Keratinocyte (primary cell): ENCODE measurements around the gene DDX39B. TPM values are rescaled to one million over a fixed set of nuclear protein-coding genes. Genes with fewer than 3 reads are reported as not detected.

Experiments
- DNase-seq: peaks from one replicate; pipeline ENCODE4 v3.0.0-alpha.2; 2011; ENCODE audit warnings: low read depth, missing footprints, low spot score
- FAIRE-seq: peaks from 2 replicates; lab custom pipeline; 2011; peaks lifted over from hg19 to GRCh38; lab: Jason Lieb, UNC
- H2AFZ ChIP-seq: 2 replicates; pipeline ENCODE4 v1.6.0; 2012; ENCODE audit warnings: low read length, control low read depth, inconsistent platforms; ENCODE audit not compliant: control insufficient read depth
- H3K27ac ChIP-seq: 2 replicates; pipeline ENCODE4 v1.5.1; 2011; ENCODE audit warnings: low read length; ENCODE audit not compliant: control insufficient read depth, insufficient read depth
- H3K27me3 ChIP-seq: 3 replicates; pipeline ENCODE4 v1.6.0; 2011; ENCODE audit warnings: low read length; ENCODE audit not compliant: control insufficient read depth, insufficient read depth; ENCODE audit errors: extremely low read depth
- H3K36me3 ChIP-seq, 2 experiments: 2 replicates in 1 of 2; 3 replicates in 1 of 2; pipeline ENCODE4 v1.5.1; 2011; ENCODE audit warnings: low read length in 2 of 2, mild to moderate bottlenecking in 1 of 2; ENCODE audit not compliant: control insufficient read depth in 2 of 2, insufficient read depth in 2 of 2; ENCODE audit errors: extremely low read depth in 1 of 2
- H3K4me1 ChIP-seq: 3 replicates; pipeline ENCODE4 v1.5.1; 2011; ENCODE audit warnings: low read length; ENCODE audit not compliant: control insufficient read depth, insufficient read depth; ENCODE audit errors: extremely low read depth
- H3K4me2 ChIP-seq: 3 replicates; pipeline ENCODE4 v1.6.0; 2011; ENCODE audit warnings: low read depth, low read length; ENCODE audit not compliant: control insufficient read depth, insufficient read depth; ENCODE audit errors: extremely low read depth
- H3K4me3 ChIP-seq, 3 experiments: fragments of 200-600 bp in 1 of 3; sonication (generic) in 1 of 3; 2 replicates in 2 of 3; 3 replicates in 1 of 3; pipeline ENCODE4 v1.5.1; 2011 to 2016; ENCODE audit warnings: low read length in 3 of 3, mild to moderate bottlenecking in 3 of 3, control low read depth in 2 of 3, inconsistent platforms in 1 of 3, low read depth in 1 of 3, mixed read lengths in 1 of 3, mixed run types in 1 of 3, moderate library complexity in 1 of 3; ENCODE audit not compliant: control insufficient read depth in 2 of 3, insufficient read depth in 2 of 3; ENCODE audit errors: extremely low read depth in 1 of 3
- H3K79me2 ChIP-seq: 2 replicates; pipeline ENCODE4 v1.6.0; 2012; ENCODE audit warnings: low read length; ENCODE audit not compliant: control insufficient read depth, insufficient read depth
- H3K9ac ChIP-seq: 3 replicates; pipeline ENCODE4 v1.6.0; 2011; ENCODE audit warnings: low read length; ENCODE audit not compliant: control insufficient read depth, insufficient read depth; ENCODE audit errors: extremely low read depth
- H3K9me1 ChIP-seq: 3 replicates; pipeline ENCODE4 v1.6.0; 2011; ENCODE audit warnings: low read length; ENCODE audit not compliant: control insufficient read depth, insufficient read depth; ENCODE audit errors: extremely low read depth
- H3K9me3 ChIP-seq: 2 replicates; pipeline ENCODE4 v1.5.1; 2012; ENCODE audit warnings: low read depth, low read length; ENCODE audit not compliant: control insufficient read depth
- H4K20me1 ChIP-seq: 3 replicates; pipeline ENCODE4 v1.6.0; 2011; ENCODE audit warnings: low read length; ENCODE audit not compliant: control insufficient read depth, insufficient read depth; ENCODE audit errors: extremely low read depth
- EZH2 ChIP-seq: IDR thresholded peaks from one replicate; pipeline ENCODE4 v1.6.1; 2012; ENCODE audit warnings: inconsistent platforms, mild to moderate bottlenecking, low read length, moderate library complexity
- dilution Hi-C: fragments of 300-500 bp; cut with MboI; formaldehyde crosslinking; loops from one replicate; pipeline ENCODE4 v1.7.0; 2020; ENCODE audit warnings: low sequenced_read_pairs; ENCODE audit not compliant: extremely low pct_ligation_motif_present
- polyA plus RNA-seq, 5 experiments: library from polyadenylated mRNA; depleted of rRNA in 3 of 5; stranded (reverse) in 3 of 5; stranded (forward) in 1 of 5; unstranded in 1 of 5; fragments of >200 nt; gene quantifications; 1 replicate in 1 of 5; 2 replicates in 3 of 5; 3 replicates in 1 of 5; pipeline versions ENCODE4 v1.2.1 to v1.2.3, GENCODE V29; 2011 to 2012; ENCODE audit warnings: missing spikeins in 2 of 5, low read depth in 1 of 5, low replicate concordance in 1 of 5
- TF ChIP-seq, protein P1 (sequence below), 3 experiments: IDR thresholded peaks in 1 of 3; conservative IDR thresholded peaks in 1 of 3; optimal IDR thresholded peaks in 1 of 3; 2 replicates in 2 of 3; 3 replicates in 1 of 3; pipeline versions ENCODE3 to v1.5.1; 2011; ENCODE audit warnings: low read length in 3 of 3, mild to moderate bottlenecking in 3 of 3, moderate library complexity in 2 of 3, control low read depth in 1 of 3, inconsistent platforms in 1 of 3; ENCODE audit not compliant: insufficient read depth in 2 of 3; ENCODE audit errors: extremely low read depth in 1 of 3

DDX39B gene
- polyA plus RNA-seq, 1 donor (not counting 4 experiments of a cell fraction or from before 2014, with no cell fraction given), result 314 TPM

DNA sequence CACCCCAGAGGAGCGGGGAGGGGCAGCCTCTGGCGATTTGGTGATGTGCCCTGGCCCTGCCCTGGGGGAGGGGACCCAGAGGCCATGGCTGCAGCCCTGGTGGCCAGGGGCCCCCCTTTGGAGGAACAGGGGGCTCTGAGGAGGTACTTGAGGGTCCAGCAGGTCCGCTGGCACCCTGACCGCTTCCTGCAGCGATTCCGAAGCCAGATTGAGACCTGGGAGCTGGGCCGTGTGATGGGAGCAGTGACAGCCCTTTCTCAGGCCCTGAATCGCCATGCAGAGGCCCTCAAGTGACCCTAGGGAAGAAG is 16.5 kb upstream of the DDX39B start:
- Histone ChIP-seq H2AFZ (no peak overlapping the region), H3K27ac (no peak overlapping the region), H3K79me2 (no peaks in the 10 kb centered on the region), H3K9ac (no peak overlapping the region), H3K4me3 (no peak overlapping the region), H3K9me3 (no peaks in the 10 kb centered on the region), H3K27me3 (no peaks in the 10 kb centered on the region), H3K36me3 (peaks cover 10 to 17% of the 10 kb centered on the region in 2 experiments), H3K9me1 (no peaks in the 10 kb centered on the region), H3K4me1 (peaks cover 12% of the 10 kb centered on the region), H3K4me2 (no peak overlapping the region), H4K20me1 (no peaks in the 10 kb centered on the region)
- DNase-seq (no peak), FAIRE-seq (no peak)
- dilution Hi-C loops, result no loop called here
- TF ChIP-seq, protein P1, sequence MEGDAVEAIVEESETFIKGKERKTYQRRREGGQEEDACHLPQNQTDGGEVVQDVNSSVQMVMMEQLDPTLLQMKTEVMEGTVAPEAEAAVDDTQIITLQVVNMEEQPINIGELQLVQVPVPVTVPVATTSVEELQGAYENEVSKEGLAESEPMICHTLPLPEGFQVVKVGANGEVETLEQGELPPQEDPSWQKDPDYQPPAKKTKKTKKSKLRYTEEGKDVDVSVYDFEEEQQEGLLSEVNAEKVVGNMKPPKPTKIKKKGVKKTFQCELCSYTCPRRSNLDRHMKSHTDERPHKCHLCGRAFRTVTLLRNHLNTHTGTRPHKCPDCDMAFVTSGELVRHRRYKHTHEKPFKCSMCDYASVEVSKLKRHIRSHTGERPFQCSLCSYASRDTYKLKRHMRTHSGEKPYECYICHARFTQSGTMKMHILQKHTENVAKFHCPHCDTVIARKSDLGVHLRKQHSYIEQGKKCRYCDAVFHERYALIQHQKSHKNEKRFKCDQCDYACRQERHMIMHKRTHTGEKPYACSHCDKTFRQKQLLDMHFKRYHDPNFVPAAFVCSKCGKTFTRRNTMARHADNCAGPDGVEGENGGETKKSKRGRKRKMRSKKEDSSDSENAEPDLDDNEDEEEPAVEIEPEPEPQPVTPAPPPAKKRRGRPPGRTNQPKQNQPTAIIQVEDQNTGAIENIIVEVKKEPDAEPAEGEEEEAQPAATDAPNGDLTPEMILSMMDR (optimal IDR thresholded peaks at IDR 0.05 in 1 of 3, IDR thresholded peaks at IDR 0.05 in 1 of 3, conservative IDR thresholded peaks at IDR 0.05 in 1 of 3; ENCODE audit: extremely low read depth in 1 of 3, insufficient read depth in 2 of 3, low read length in 3 of 3), result no peak
- no peak for TF ChIP-seq EZH2

DNA sequence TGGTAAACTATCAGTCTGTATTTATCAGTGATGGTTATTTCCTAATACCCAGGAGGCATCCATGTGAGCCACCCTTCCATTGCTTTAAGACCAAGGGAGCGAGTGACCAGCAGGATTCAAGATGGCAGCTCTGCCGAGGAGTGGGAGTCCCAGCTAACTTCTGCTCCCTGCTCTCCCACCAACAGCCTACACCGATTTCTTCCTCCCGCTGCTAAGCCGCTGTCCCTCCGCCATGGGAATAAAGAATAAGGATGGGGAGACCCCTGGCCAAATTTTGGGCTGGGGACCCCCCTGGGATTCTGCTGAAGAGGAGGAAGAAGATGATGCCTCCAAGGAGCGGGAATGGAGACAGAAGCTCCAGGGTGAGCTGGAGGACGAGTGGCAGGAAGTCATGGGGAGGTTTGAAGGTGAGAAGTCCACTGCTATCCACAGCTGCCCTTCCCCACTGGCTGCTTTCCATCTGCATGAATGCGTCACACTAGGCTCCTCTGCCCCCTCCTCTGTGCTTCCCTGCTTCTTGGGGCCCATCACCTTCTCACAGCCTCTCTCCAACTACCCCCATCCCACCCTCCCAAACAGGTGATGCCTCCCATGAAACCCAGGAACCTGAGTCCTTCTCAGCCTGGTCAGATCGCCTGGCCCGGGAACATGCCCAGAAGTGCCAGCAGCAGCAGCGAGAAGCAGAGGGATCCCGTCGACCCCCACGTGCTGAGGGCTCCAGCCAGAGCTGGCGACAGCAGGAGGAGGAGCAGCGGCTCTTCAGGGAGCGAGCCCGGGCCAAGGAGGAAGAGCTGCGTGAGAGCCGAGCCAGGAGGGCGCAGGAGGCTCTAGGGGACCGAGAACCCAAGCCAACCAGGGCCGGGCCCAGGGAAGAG is 15.9 kb upstream of the DDX39B start:
- no peak overlapping the region for H3K4me2 ChIP-seq
- H3K79me2 ChIP-seq, result no peaks in the 10 kb centered on the region
- FAIRE-seq (no peak), DNase-seq (no peak)
- H3K27me3 ChIP-seq, result no peaks in the 10 kb centered on the region
- no peaks in the 10 kb centered on the region for H4K20me1 ChIP-seq
- no peak overlapping the region for H3K27ac ChIP-seq
- dilution Hi-C loops, result no loop called here
- H3K4me3 ChIP-seq, result no peak overlapping the region
- peaks cover 10 to 17% of the 10 kb centered on the region in 2 experiments for H3K36me3 ChIP-seq
- no peaks in the 10 kb centered on the region for H3K9me1 ChIP-seq
- H2AFZ ChIP-seq, result no peak overlapping the region
- TF ChIP-seq, protein P1 (optimal IDR thresholded peaks at IDR 0.05 in 1 of 3, IDR thresholded peaks at IDR 0.05 in 1 of 3, conservative IDR thresholded peaks at IDR 0.05 in 1 of 3; ENCODE audit: extremely low read depth in 1 of 3, insufficient read depth in 2 of 3, low read length in 3 of 3), result no peak
- TF ChIP-seq EZH2, result no peak
- H3K9me3 ChIP-seq, result no peaks in the 10 kb centered on the region
- no peak overlapping the region for H3K9ac ChIP-seq
- peaks cover 12% of the 10 kb centered on the region for H3K4me1 ChIP-seq
